ENCODE data around the gene STAC2.

- no peak for TF ChIP-seq CTCF (IDR thresholded peaks at IDR 0.05; ENCODE audit: insufficient read depth, low read length, poor library complexity, severe bottlenecking)
- TF ChIP-seq EZH2phosphoT487 (conservative IDR thresholded peaks at IDR 0.05; ENCODE audit: low read length), result no peak
Observed at GRCh38 chr17:39173526-39174274, 52.0 kb downstream of the STAC2 start.
